T-helper 2 cell treated with Interferon-gamma antibody and Interleukin-4, amounts not matched to agents 100 ng/mL and 5 ng/mL, for 36 hours (primary cell): Measurements from ENCODE around the gene SETD1A. TPM values are rescaled to one million over a fixed set of nuclear protein-coding genes. Genes with fewer than 3 reads are reported as not detected.

Source experiments
- intact Hi-C: fragments of 100-400 bp; cut with micrococcal nuclease; formaldehyde crosslinking; loops from one replicate; pipeline ENCODE4 v1.15.1; 2023
- total RNA-seq: library from RNA; stranded (reverse); gene quantifications from 2 replicates; pipeline ENCODE4 v1.2.3, GENCODE V29; 2022

The SETD1A gene
- total RNA-seq = 29.7 and 30.2 TPM in 2 replicates

- intact Hi-C loops = loop anchor here (1.0 to 5.0 kb wide), 8 partner anchors 35 to 915 kb away; partner anchors contain the start of genes ARMC5, FUS, KAT8 and STX4
These were observed at the start of gene SETD1A for GRCh38 chr16:30957456-30958174. TSS of gene SETD1A (plus strand) at chr16:30957754. CDS start at chr16:30958732, 978 bp downstream.

DNA sequence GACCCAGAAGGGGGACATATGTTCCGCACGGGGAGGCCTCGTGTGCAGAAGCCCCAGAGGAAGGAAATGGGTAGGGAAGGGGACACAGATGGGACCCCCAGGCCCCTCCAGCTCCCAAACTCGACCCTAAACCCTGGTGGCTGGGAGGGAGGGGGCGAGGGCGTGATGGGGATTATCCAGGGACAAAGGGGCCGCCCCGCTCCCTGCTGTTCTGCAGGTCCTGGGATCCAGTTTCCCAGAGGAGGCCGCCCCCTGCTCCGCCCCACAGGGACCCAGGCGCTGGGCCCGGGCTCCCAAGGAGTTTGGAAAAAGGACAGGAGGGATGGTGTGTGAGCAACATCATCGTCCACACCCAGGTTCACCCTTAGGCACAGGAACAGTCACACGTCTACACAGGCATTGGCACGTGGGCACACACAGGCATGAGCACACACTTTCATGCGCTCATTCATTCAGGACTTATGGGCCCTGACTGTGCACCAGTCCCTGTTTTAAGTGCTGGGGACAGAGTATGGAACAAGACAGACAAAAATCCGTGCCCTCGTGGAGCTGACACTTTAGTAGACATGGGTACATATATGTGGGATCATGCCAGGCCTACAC, 47.0 kb upstream of the SETD1A start:
- intact Hi-C loops = no loop called here

DNA sequence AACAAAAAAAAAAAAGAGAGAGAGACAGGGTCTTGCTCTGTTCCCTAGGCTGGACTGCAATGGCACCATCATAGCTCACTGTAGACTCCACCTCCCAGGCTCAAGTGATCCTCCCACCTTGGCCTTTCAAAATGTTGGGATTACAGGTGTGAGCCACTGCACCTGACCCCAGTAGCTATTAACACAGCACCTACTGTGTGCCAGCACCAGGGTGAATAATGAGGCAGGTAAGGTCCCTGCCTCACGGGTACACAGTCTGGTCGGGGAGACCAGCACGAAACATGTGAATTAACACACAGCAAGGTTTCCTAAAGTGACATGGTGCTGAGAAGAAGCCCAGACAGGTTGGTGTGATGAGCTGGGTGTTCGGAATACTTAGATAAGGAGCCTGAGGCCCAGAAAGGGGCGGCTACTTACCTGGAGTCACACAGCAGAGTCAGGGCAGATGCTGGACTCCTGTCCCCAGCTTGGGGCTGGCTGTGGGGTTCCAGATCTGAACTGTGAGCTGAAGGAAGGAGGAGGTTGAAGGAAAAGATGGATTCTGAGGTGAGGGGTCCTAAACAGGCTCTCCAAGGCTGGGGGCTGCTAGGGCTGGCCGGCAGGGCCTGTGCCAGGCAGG, 44.7 kb upstream of the SETD1A start:
- intact Hi-C loops = no loop called here

DNA sequence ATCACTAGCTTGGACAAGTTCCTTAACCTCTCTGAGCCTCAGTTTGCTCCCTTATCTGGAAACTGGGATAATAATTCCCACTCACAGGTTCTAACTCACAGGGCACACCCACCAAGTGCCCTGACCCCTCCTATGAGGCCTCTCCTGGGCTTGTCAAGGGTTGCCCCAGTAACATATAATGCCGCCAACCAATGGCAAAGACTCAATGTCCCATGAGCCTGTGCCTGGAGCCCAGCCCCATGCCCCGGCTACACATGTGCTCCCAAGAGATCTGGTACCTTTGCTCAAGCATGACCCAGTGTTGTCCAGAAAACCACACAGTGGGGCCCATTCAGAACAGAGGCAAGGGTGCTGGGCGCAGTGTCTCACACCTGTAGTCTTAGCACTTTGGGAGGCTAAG, 42.7 kb upstream of the SETD1A start:
- intact Hi-C loops = no loop called here

GRCh38 chr16:30918614-30919013, 38.9 kb upstream of the SETD1A start:
- intact Hi-C loops = no loop called here

DNA sequence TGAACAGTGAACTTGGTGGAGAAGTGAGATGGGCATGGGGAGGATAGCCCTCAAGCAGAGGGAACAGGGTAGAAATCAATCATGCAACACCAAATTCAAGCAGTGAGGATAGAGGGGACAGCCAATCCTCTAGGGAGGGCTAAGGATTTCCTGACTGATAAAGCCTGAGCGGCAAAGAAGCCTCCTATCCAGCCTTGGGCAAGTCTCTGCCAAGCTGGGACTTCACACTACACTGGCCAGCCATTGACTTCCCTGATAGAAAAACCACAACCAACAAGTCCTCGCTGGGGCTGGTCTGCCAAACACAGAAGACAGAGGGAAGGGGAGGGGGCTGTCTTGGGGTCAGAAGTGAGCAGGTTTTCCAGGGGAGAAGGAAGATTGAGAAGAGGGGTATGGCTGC, 36.7 kb upstream of the SETD1A start:
- intact Hi-C loops = loop anchor here (5.0 kb wide), 2 partner anchors 144 to 349 kb away; partner anchors contain the start of gene ZNF688

GRCh38 chr16:30921459-30921747, 36.2 kb upstream of the SETD1A start:
- intact Hi-C loops = loop anchor here (5.0 kb wide), 2 partner anchors 144 to 349 kb away; partner anchors contain the start of gene ZNF688

- intact Hi-C loops = loop anchor here (1.0 to 5.0 kb wide), 16 partner anchors 20 to 551 kb away; partner anchors contain the start of genes ARMC5, CFAP119, ORAI3 and PHKG2
These were observed 35.7 kb upstream of the SETD1A start for GRCh38 chr16:30921748-30922419.

DNA sequence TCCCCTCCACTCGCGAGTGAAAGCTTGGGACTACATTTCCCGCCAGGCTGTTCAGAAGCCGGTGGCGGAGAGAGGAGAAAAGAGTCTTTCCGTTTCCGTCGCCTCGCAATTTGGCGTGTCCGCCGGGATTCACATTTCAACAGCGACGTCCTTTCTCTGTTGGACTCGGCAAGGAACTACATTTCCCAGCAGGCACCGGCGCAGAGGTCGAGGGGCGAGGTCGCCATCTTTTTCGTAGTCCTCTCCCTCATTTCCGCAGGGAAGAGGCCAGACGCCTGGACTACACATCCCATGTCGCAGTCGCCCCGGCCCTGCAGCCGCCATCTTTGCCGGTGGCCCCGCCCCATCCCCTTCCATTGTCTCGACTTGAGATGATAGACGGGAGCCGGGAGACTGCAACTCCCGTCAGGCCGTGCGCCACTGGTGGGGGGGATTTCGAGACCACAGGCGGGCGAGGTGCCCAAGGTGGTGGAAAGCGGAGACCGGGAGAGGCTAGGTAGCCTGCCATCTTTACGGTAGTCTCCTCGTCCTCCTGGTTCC, 35.1 kb upstream of the SETD1A start:
- intact Hi-C loops = loop anchor here (1.0 to 5.0 kb wide), 16 partner anchors 20 to 552 kb away; partner anchors contain the start of genes ARMC5, CFAP119, ORAI3 and PHKG2

DNA sequence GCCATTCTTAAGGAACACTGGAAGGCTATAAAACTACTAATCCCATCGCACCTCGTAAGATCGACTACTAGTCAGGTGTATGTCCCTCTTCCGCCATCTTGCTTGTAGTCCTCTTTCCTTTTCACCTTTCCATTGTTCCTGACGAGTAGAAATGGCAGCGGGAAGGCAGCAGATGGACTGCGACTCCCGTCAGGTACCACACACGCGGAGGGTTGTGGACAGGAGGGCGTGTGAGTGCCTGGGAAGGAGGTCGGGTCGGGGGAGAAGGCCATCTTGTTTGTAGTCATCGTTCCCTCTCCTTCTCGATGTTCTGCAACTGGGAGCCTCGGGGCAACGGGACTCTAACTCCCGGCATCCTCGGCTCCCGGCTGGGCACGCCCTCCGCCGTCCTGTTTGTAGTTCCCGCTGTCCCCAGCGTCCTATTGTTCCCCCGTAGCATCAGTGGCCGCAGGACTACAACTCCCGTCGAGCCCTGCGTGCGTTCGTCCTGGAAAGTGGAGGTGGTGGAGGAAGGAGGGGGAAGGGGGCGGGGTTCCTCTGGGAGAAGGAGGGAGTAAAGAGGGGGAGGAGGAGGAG, 34.5 kb upstream of the SETD1A start:
- intact Hi-C loops = loop anchor here (1.0 to 5.0 kb wide), 18 partner anchors 21 to 552 kb away; partner anchors contain the start of genes ARMC5, CFAP119, FBRS and ORAI3

- intact Hi-C loops = loop anchor here (1.0 to 5.0 kb wide), 7 partner anchors 25 to 553 kb away; partner anchors contain the start of genes FBRS, ORAI3, PHKG2 and TBC1D10B
These were observed 33.9 kb upstream of the SETD1A start, which contains the start of gene FBXL19 for GRCh38 chr16:30923554-30924075. TSS of gene FBXL19 (plus strand) at chr16:30923572. CDS start at chr16:30925755, 2,183 bp downstream.

DNA sequence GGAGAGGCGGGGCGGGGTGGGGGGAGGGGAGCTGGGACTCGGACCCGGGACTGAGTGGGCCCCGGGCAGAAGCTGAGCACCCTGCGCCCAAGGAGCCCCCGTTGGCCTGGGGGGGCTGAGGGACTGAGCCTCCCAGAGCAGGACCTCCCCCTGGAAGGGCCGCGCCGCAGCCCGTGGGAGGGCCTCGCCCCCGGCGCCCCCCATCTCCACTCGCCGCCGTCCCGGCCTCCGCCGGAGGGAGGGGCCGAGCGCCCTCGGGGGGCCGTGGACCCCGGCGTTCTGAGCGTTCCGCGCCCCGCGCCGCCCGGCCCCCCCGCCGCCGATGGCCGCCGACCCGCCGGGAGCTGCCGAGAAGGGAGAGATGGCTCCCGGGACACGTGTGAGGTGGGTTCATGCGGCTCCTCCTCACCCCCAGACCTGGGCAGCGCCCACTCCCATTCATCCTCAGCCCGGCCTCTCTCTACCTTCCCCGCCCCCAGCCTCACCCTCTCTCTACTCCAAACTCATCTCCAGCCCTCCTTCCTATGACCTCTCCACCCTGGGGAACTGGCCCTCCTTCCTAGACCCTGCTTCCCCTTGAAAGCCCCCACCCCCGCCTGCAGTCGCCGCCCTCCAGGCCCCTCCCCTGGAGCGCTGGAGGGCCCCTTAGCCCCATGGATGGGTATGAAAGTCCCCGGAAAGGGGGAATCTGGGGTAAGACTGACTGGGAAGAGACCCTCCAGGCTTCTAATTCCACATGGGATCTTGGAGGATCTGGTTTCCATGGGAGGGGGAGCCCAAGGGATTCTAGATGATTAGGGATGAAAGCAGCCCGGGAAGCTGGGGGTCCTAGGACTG, 33.3 kb upstream of the SETD1A start:
- intact Hi-C loops = loop anchor here (5.0 kb wide), 2 partner anchors 147 to 352 kb away; partner anchors contain the start of gene ZNF688

DNA sequence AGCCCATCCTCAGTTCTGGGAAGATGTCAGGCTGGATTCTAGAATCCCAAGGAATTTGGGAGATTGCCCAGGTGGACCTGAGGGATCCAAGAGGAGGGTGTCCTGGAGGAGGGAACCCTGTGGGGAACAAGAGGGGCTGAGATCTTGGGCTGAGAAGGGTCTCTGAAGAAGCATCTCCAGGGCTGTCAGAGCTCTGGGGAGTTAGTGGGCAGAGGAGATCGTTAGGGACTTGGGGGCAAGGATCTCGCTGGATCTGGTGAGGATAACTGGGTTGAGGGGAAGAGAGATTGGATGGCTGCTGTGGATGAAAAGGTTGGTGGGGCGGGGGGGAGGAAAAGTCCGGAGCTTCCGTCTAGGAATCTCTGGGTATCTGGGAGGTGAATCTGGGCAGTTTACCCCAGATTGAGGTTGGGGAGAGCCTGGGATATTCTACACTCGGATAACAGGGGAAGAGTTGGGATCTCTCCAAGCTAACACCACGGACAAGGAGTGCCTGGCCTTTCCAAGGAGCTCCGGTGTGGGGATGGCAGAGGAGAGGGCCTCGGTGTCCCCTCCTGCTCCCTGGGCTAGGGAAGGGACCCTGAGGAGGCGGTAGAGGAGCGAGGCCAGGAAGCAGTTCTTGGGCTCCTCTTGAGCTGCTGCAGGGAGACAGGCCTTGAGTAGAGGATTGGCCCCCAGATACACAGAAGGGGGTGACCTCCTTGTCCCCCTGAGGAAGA, 32.5 kb upstream of the SETD1A start:
- intact Hi-C loops = loop anchor here (5.0 kb wide), 2 partner anchors 148 to 353 kb away; partner anchors contain the start of gene ZNF688

GRCh38 chr16:30925632-30925987, 31.9 kb upstream of the SETD1A start:
- intact Hi-C loops = no loop called here

GRCh38 chr16:30925995-30926811, 31.4 kb upstream of the SETD1A start:
- intact Hi-C loops = no loop called here

- intact Hi-C loops = no loop called here
These were observed 30.4 kb upstream of the SETD1A start for GRCh38 chr16:30926937-30927788.

- intact Hi-C loops = no loop called here
These were observed 29.7 kb upstream of the SETD1A start for GRCh38 chr16:30927789-30928378.
